Right lobe of liver (tissue), 6 donors: ENCODE results near the gene DEXI. TPM values are rescaled to one million over a fixed set of nuclear protein-coding genes. Genes with fewer than 3 reads are reported as not detected.

ENCODE experiments used
- ATAC-seq, 4 donors: fragments of 200-7000 bp; cut with Tn5 transposase; one replicate each; pipeline ENCODE4 v1.9.1; 2020; ENCODE audit warnings: mild to moderate bottlenecking in 4 of 4, moderate library complexity in 4 of 4
- DNase-seq, 3 donors: peaks; one replicate each; pipeline ENCODE4 v3.0.0-alpha.2; 2020
- H3K27ac ChIP-seq, 3 donors: fragments of 200-600 bp; one replicate each; pipeline ENCODE4 v1.8.0; 2022
- H3K27me3 ChIP-seq, 2 donors: fragments of 200-600 bp; one replicate each; pipeline ENCODE4 v1.8.0; 2022
- H3K36me3 ChIP-seq, 4 donors: fragments of 200-600 bp; sonication (generic) in 1 of 4; one replicate each; pipeline versions ENCODE4 v1.5.1 to v1.8.0; 2017 to 2022; ENCODE audit warnings: control low read depth in 1 of 4
- H3K4me1 ChIP-seq, 4 donors: fragments of 200-600 bp; sonication (generic) in 1 of 4; one replicate each; pipeline versions ENCODE4 v1.5.1 to v1.8.0; 2017 to 2022; ENCODE audit warnings: control low read depth in 1 of 4
- H3K4me3 ChIP-seq, 3 donors: fragments of 200-600 bp; one replicate each; pipeline ENCODE4 v1.8.0; 2022
- H3K9me3 ChIP-seq, 4 donors: fragments of 200-600 bp; sonication (generic) in 1 of 4; one replicate each; pipeline versions ENCODE4 v1.5.1 to v1.8.0; 2017 to 2022; ENCODE audit warnings: control low read depth in 1 of 4
- POLR2A ChIP-seq: fragments of 450-650 bp; IDR thresholded peaks from one replicate; pipeline ENCODE4 v1.6.1; 2017; ENCODE audit warnings: antibody characterized with exemption, mild to moderate bottlenecking
- WGBS: methylation state at CpG from one replicate; pipeline ENCODE4 v1.1.6; 2018; ENCODE audit warnings: low coverage, low lambda C conversion rate; ENCODE audit not compliant: insufficient coverage; ENCODE audit errors: missing lambda C conversion rate; 5-methylcytosine and 5-hydroxymethylcytosine counted together
- intact Hi-C, 2 donors: fragments of 100-400 bp; cut with DNase I; formaldehyde crosslinking; loops; one replicate each; pipeline versions ENCODE4 v1.11.2 to v1.14.1; 2022
- total RNA-seq, 6 experiments: library from RNA; depleted of rRNA in 2 of 6; stranded (reverse); fragments of >200 nt in 2 of 6; fragmentation: NEBNext Ultra II Directional in 3 of 6; extraction: Animal tissue kit (Norgen Biotek cat#: 25700) in 3 of 6; gene quantifications; one replicate each; pipeline versions ENCODE4 v1.1.0 to v1.2.4, GENCODE V29; 2016 to 2023
- TF ChIP-seq, protein P1 (sequence below), 4 donors: fragments of 200-600 bp in 3 of 4; fragments of 450-650 bp in 1 of 4; IDR thresholded peaks; one replicate each; pipeline versions ENCODE4 v1.5.1 to v1.8.0; 2016 to 2022; ENCODE audit warnings: antibody characterized with exemption in 4 of 4, mild to moderate bottlenecking in 2 of 4
- donor health status: DM: no; HTN: yes; CAD: no.
- donor health status: DM: no; HTN: no; CAD: no.
- donor health status: DM: no; HTN: no; CAD: no.
- donor health status: DM: no; HTN: yes; CAD: no.
- donor health status: DM: no; HTN: yes; CAD: no.

Gene DEXI
- total RNA-seq, 6 experiments from 2014 or later = 35.8 to 93.8 (median 54.1) TPM

DNA sequence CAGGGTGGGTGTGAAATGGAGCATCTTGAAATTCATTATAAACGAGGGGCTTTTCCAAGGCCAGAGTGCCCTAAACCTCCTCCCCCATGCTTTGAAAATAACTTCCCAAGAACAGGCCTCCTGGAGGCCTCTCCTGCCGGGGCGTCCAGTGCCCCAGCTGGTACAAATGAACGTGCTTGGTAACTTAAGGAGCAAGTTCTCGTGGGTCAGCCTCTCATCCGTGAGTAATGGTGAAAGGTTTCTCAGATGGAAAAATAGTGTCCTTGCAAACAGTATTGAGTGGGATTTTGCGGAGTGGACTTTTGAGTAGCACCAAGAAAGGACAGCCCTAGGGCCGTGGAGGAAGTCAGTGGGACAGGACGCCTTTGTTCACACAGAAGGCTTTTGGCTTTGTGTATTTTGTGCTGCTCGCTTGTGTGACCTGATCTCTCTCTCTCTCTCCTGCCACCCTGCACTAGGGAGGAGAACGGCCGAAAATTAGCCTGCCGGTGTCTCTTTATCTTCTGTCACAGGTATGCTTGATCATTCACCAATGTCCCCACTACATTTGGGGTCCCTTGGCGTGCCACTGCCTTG lies 36.7 kb upstream of the DEXI start:
- H3K36me3 ChIP-seq = peaks cover 0 to 3% (median 0%) of the 10 kb centered on the region in 4 donors
- H3K4me1 ChIP-seq = peaks cover 0 to 8% (median 4%) of the 10 kb centered on the region in 4 donors
- H3K27ac ChIP-seq = no peak overlapping the region
- DNase-seq = no peak
- no peaks in the 10 kb centered on the region for H3K9me3 ChIP-seq
- no peak for ATAC-seq
- intact Hi-C loops = loop anchor here (5.0 to 10.0 kb wide), 2 partner anchors 376 to 378 kb away; no protein-coding TSS in a partner anchor
- WGBS = 94% methylated on average over 10 of the region's 14 CpGs
- H3K27me3 ChIP-seq = no peaks in the 10 kb centered on the region
- TF ChIP-seq POLR2A = no peak
- TF ChIP-seq, protein P1, sequence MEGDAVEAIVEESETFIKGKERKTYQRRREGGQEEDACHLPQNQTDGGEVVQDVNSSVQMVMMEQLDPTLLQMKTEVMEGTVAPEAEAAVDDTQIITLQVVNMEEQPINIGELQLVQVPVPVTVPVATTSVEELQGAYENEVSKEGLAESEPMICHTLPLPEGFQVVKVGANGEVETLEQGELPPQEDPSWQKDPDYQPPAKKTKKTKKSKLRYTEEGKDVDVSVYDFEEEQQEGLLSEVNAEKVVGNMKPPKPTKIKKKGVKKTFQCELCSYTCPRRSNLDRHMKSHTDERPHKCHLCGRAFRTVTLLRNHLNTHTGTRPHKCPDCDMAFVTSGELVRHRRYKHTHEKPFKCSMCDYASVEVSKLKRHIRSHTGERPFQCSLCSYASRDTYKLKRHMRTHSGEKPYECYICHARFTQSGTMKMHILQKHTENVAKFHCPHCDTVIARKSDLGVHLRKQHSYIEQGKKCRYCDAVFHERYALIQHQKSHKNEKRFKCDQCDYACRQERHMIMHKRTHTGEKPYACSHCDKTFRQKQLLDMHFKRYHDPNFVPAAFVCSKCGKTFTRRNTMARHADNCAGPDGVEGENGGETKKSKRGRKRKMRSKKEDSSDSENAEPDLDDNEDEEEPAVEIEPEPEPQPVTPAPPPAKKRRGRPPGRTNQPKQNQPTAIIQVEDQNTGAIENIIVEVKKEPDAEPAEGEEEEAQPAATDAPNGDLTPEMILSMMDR (IDR thresholded peaks at IDR 0.05) = no peak
- no peak overlapping the region for H3K4me3 ChIP-seq

DNA sequence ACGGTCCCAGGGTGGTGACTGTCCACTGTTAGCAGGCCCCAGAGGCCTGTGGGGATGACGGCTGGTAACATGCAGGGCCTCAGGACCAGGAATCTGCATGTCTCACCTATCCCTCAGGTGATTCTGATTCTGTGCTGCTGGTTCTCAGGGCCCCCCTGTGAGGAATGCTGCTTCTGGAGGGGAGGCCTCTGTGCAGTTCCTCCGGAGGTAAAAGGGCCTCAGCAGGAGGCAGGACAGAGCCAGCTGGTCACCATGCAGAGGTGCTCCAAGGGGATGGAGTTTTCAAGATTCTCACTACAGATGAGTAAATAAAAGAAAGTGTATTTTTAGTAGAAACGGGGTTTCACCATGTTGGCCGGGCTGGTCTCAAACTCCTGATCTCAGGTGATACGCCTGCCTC lies 35.9 kb upstream of the DEXI start:
- TF ChIP-seq, protein P1 (IDR thresholded peaks at IDR 0.05) = no peak
- no peak for TF ChIP-seq POLR2A
- ATAC-seq (no peak), DNase-seq (no peak)
- Histone ChIP-seq H3K4me3 (no peak overlapping the region), H3K27me3 (no peaks in the 10 kb centered on the region), H3K9me3 (no peaks in the 10 kb centered on the region), H3K36me3 (peaks cover 0 to 8% (median 0%) of the 10 kb centered on the region in 4 donors), H3K4me1 (peaks cover 0 to 8% (median 4%) of the 10 kb centered on the region in 4 donors), H3K27ac (no peak overlapping the region)
- WGBS = 94% methylated on average over 3 of the region's 6 CpGs
- intact Hi-C loops = loop anchor here (5.0 to 10.0 kb wide), 2 partner anchors 377 to 379 kb away; no protein-coding TSS in a partner anchor

DNA sequence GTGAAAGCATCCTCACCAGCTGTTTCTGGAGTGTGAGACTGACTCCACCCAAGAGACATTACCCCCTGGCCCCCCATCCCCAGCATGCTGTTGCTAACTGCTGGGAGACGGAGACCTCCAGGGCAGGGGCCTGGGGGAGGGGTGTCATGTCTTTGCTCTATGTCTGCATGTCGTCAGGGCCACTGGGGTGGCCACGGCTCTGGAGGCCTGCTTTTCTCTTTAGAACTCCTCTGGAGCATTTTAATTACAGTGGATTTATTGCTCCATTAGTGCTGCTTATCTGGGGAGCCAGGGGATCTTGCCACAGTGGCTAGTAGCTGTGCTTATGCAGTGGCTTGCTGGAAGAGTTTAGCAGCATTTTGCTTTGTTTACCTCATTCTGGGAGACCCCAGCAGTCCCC lies 34.4 kb upstream of the DEXI start:
- H3K27me3 ChIP-seq = no peaks in the 10 kb centered on the region
- DNase-seq = no peak
- ATAC-seq = no peak
- H3K9me3 ChIP-seq = no peaks in the 10 kb centered on the region
- H3K27ac ChIP-seq = no peak overlapping the region
- H3K4me3 ChIP-seq = no peak overlapping the region
- peaks cover 0 to 8% (median 4%) of the 10 kb centered on the region in 4 donors for H3K4me1 ChIP-seq
- intact Hi-C loops = loop anchor here (5.0 to 10.0 kb wide), 2 partner anchors 378 to 381 kb away; no protein-coding TSS in a partner anchor
- TF ChIP-seq, protein P1 (IDR thresholded peaks at IDR 0.05) = no peak
- no peak for TF ChIP-seq POLR2A
- H3K36me3 ChIP-seq = peaks cover 0 to 13% (median 0%) of the 10 kb centered on the region in 4 donors
- whole genome bisulfite sequencing = no CpG with 5 or more reads among the region's 3 CpGs

DNA sequence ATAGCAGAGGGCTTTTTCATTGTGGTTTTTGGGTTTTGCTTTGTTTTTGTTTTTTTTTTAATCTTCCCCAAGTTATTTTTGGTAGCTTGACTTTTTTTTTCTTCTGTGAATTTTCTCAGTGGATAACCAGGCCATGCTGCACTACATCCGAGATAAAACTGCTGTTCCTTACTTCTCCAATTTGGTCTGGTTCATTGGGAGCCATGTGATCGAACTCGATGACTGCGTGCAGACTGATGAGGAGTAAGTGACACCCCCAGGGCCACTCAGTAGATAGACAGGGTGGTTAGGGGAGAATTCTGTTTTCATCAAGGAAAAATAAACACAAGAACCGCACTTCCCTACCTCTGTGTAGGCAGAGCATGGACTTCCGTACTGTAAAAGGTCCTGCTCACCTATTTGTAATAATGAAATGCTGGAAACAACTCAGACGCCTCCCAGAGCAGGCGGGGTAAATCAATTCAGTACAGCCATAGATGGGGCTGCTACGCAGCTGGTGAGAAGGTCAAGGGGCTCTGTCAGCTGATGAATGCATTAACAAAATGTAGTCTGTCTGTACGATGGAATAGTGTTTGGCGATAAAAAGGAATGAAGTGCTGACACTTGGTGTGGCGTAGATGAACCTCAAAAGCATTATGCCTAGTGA lies 30.7 kb upstream of the DEXI start:
- no peak for ATAC-seq
- no peak for DNase-seq
- intact Hi-C loops = loop anchor here (5.0 to 10.0 kb wide), 2 partner anchors 284 to 382 kb away; partner anchors contain the start of gene SOCS1 (in 2 of the 2)
- H3K4me1 ChIP-seq = no peaks in the 10 kb centered on the region
- H3K9me3 ChIP-seq = no peaks in the 10 kb centered on the region
- peaks cover 0 to 13% (median 4%) of the 10 kb centered on the region in 4 donors for H3K36me3 ChIP-seq
- no peak overlapping the region for H3K27ac ChIP-seq
- H3K27me3 ChIP-seq = no peaks in the 10 kb centered on the region
- no peak for TF ChIP-seq POLR2A
- TF ChIP-seq, protein P1 (IDR thresholded peaks at IDR 0.05) = no peak
- WGBS = 79% methylated on average over 12 of the region's 12 CpGs
- no peak overlapping the region for H3K4me3 ChIP-seq
